Measurements from ENCODE around the gene SLC43A3. TPM values are rescaled to one million over a fixed set of nuclear protein-coding genes. Genes with fewer than 3 reads are reported as not detected.

Gene SLC43A3
- 9.6 TPM for polyA plus RNA-seq (2013, experiment 1 of 2)
- polyA plus RNA-seq (2013, experiment 2 of 2): 9.1 TPM

- Histone ChIP-seq H3K9me3 (replicated peaks in 1 of 2; ENCODE audit: control insufficient read depth in 2 of 2, insufficient read depth in 1 of 2, low read depth in 1 of 2, low read length in 2 of 2) (no peaks in the 10 kb centered on the region), H3K23ac (ENCODE audit: low read depth, low read length, poor library complexity) (no peak within 1 kb of the TSS), H2AFZ (ENCODE audit: low read length) (peak within 1 kb of the TSS; percentile 98), H3K14ac (ENCODE audit: low read length) (peak within 1 kb of the TSS; percentile 17), H2BK5ac (ENCODE audit: low read length) (no peak within 1 kb of the TSS), H3K18ac (ENCODE audit: low read length) (peak within 1 kb of the TSS; percentile 93), H2AK5ac (ENCODE audit: low read depth, low read length) (peak within 1 kb of the TSS; percentile 64), H3K27me3 (ENCODE audit: control insufficient read depth in 3 of 3, insufficient read depth in 3 of 3, low read depth in 1 of 3, low read length in 3 of 3) (peaks cover 0 to 4% (median 0%) of the 10 kb centered on the region in 3 experiments), H3K4me2 (ENCODE audit: insufficient read depth, low read length, poor library complexity, severe bottlenecking) (peak within 1 kb of the TSS; percentile 85), H2BK12ac (ENCODE audit: low read length) (no peak within 1 kb of the TSS), H2BK120ac (ENCODE audit: low read depth, low read length) (no peak within 1 kb of the TSS), H4K91ac (ENCODE audit: low read depth, low read length, poor library complexity) (no peak within 1 kb of the TSS), H4K8ac (ENCODE audit: low read depth, low read length) (peak within 1 kb of the TSS; percentile 88), H3K79me1 (ENCODE audit: low read depth, low read length) (no peaks in the 10 kb centered on the region), H3K4me1 (ENCODE audit: control insufficient read depth in 2 of 2, insufficient read depth in 1 of 2, low read depth in 1 of 2, low read length in 2 of 2) (peaks cover 9 to 11% of the 10 kb centered on the region in 2 donors), H3K4me3 (ENCODE audit: low read length in 2 of 2) (peak within 1 kb of the TSS; percentile 55 to 78), H3K9ac (ENCODE audit: low read depth, low read length, poor library complexity) (peak within 1 kb of the TSS; percentile 47), H2BK15ac (ENCODE audit: low read length) (no peak within 1 kb of the TSS), H3K4ac (ENCODE audit: low read length) (no peak within 1 kb of the TSS), H3K27ac (replicated peaks; ENCODE audit: low read length) (no peak within 1 kb of the TSS), H3K36me3 (replicated peaks in 1 of 2; ENCODE audit: control insufficient read depth in 2 of 2, insufficient read depth in 2 of 2, low read length in 2 of 2) (peaks cover 2 to 27% of the 10 kb centered on the region in 2 donors)
- DNase-seq (ENCODE audit: low spot score): peak; percentile 17
- no CpG with 5 or more reads among the region's 39 CpGs for WGBS, 2 donors (ENCODE audit: extremely low coverage in 2 of 2, insufficient read length in 2 of 2, insufficient replicate concordance in 1 of 2)
These were observed at the start of gene SLC43A3 for GRCh38 chr11:57426929-57427726. TSS of gene SLC43A3 (minus strand) at chr11:57427121. CDS start at chr11:57426172, 949 bp downstream.

DNA sequence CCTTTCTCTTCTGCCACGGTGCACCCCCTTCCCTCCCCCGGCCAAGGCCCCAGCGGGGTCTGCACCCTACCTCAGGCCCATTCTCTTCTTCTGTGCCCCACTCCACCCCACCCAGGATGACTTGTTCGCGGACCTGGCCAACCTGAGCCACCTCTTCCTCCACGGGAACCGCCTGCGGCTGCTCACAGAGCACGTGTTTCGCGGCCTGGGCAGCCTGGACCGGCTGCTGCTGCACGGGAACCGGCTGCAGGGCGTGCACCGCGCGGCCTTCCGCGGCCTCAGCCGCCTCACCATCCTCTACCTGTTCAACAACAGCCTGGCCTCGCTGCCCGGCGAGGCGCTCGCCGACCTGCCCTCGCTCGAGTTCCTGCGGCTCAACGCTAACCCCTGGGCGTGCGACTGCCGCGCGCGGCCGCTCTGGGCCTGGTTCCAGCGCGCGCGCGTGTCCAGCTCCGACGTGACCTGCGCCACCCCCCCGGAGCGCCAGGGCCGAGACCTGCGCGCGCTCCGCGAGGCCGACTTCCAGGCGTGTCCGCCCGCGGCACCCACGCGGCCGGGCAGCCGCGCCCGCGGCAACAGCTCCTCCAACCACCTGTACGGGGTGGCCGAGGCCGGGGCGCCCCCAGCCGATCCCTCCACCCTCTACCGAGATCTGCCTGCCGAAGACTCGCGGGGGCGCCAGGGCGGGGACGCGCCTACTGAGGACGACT lies 49.3 kb upstream of the SLC43A3 start:
- no CpG with 5 or more reads among the region's 80 CpGs for WGBS, 2 donors (ENCODE audit: extremely low coverage in 2 of 2, insufficient read length in 2 of 2, insufficient replicate concordance in 1 of 2)
- H3K4me1 ChIP-seq (ENCODE audit: control insufficient read depth in 2 of 2, insufficient read depth in 1 of 2, low read depth in 1 of 2, low read length in 2 of 2): peaks cover 8 to 27% of the 10 kb centered on the region in 2 donors
- peak overlapping the region; percentile 90 for H3K9ac ChIP-seq (ENCODE audit: low read depth, low read length, poor library complexity)
- no peak for DNase-seq (ENCODE audit: low spot score)
- peak overlapping the region; percentile 48 for H2BK12ac ChIP-seq (ENCODE audit: low read length)
- peak overlapping the region; percentile 7 for H4K91ac ChIP-seq (ENCODE audit: low read depth, low read length, poor library complexity)
- no peaks in the 10 kb centered on the region for H3K79me1 ChIP-seq (ENCODE audit: low read depth, low read length)
- H2BK120ac ChIP-seq (ENCODE audit: low read depth, low read length): no peak overlapping the region
- peaks cover 0 to 58% (median 9%) of the 10 kb centered on the region in 3 experiments for H3K27me3 ChIP-seq (ENCODE audit: control insufficient read depth in 3 of 3, insufficient read depth in 3 of 3, low read depth in 1 of 3, low read length in 3 of 3)
- H3K36me3 ChIP-seq (replicated peaks in 1 of 2; ENCODE audit: control insufficient read depth in 2 of 2, insufficient read depth in 2 of 2, low read length in 2 of 2): peaks cover 0 to 11% of the 10 kb centered on the region in 2 donors
- peak overlapping the region in 1 of 2 donors; percentile 60 for H3K4me3 ChIP-seq (ENCODE audit: low read length in 2 of 2)
- peak overlapping the region; percentile 87 for H3K18ac ChIP-seq (ENCODE audit: low read length)
- peak overlapping the region; percentile 59 for H3K23ac ChIP-seq (ENCODE audit: low read depth, low read length, poor library complexity)
- H3K4ac ChIP-seq (ENCODE audit: low read length): no peak overlapping the region
- H2AK5ac ChIP-seq (ENCODE audit: low read depth, low read length): no peak overlapping the region
- H2BK5ac ChIP-seq (ENCODE audit: low read length): peak overlapping the region; percentile 12
- peak overlapping the region; percentile 81 for H3K4me2 ChIP-seq (ENCODE audit: insufficient read depth, low read length, poor library complexity, severe bottlenecking)
- no peak overlapping the region for H4K8ac ChIP-seq (ENCODE audit: low read depth, low read length)
- no peak overlapping the region for H2AFZ ChIP-seq (ENCODE audit: low read length)
- H3K9me3 ChIP-seq (replicated peaks in 1 of 2; ENCODE audit: control insufficient read depth in 2 of 2, insufficient read depth in 1 of 2, low read depth in 1 of 2, low read length in 2 of 2): no peaks in the 10 kb centered on the region
- H3K14ac ChIP-seq (ENCODE audit: low read length): peak overlapping the region; percentile 58
- no peak overlapping the region for H3K27ac ChIP-seq (replicated peaks; ENCODE audit: low read length)
- no peak overlapping the region for H2BK15ac ChIP-seq (ENCODE audit: low read length)

DNA sequence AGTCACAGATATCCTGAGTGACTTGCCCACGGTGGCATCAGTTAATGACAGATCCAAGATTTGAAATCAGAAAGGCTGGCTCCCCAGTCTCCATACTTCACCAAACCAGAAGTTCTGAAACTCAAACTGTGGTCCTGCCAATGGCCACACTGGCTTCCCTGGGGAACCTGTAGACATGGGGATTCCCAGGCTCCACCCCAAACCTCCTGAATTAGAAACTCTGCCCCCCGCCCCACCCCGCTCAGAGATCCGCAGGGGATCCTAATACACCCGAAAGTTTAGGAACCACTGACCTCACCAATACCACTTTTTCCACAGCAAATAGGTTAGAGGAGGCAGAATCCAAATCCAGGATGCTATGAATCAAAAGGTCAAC lies 48.7 kb upstream of the SLC43A3 start:
- Histone ChIP-seq H2BK12ac (ENCODE audit: low read length) (no peak overlapping the region), H3K36me3 (replicated peaks in 1 of 2; ENCODE audit: control insufficient read depth in 2 of 2, insufficient read depth in 2 of 2, low read length in 2 of 2) (peaks cover 0 to 14% of the 10 kb centered on the region in 2 donors)

GRCh38 chr11:57475191-57475590 lies 48.3 kb upstream of the SLC43A3 start:
- no peak overlapping the region for H3K14ac ChIP-seq (ENCODE audit: low read length)
- no peak overlapping the region for H2BK120ac ChIP-seq (ENCODE audit: low read depth, low read length)
- no peak overlapping the region for H3K27ac ChIP-seq (replicated peaks; ENCODE audit: low read length)
- no peak overlapping the region for H3K4me3 ChIP-seq (ENCODE audit: low read length in 2 of 2)
- H4K8ac ChIP-seq (ENCODE audit: low read depth, low read length): no peak overlapping the region
- no peak overlapping the region for H2BK15ac ChIP-seq (ENCODE audit: low read length)
- H2AK5ac ChIP-seq (ENCODE audit: low read depth, low read length): no peak overlapping the region
- peaks cover 0 to 19% of the 10 kb centered on the region in 2 donors for H3K36me3 ChIP-seq (replicated peaks in 1 of 2; ENCODE audit: control insufficient read depth in 2 of 2, insufficient read depth in 2 of 2, low read length in 2 of 2)
- no peak overlapping the region for H3K4ac ChIP-seq (ENCODE audit: low read length)
- H4K91ac ChIP-seq (ENCODE audit: low read depth, low read length, poor library complexity): no peak overlapping the region
- H3K79me1 ChIP-seq (ENCODE audit: low read depth, low read length): no peaks in the 10 kb centered on the region
- H3K18ac ChIP-seq (ENCODE audit: low read length): no peak overlapping the region
- no peak overlapping the region for H2BK5ac ChIP-seq (ENCODE audit: low read length)
- H3K4me2 ChIP-seq (ENCODE audit: insufficient read depth, low read length, poor library complexity, severe bottlenecking): no peak overlapping the region
- no CpG with 5 or more reads among the region's 1 CpG for WGBS, 2 donors (ENCODE audit: extremely low coverage in 2 of 2, insufficient read length in 2 of 2, insufficient replicate concordance in 1 of 2)
- no peak overlapping the region for H3K23ac ChIP-seq (ENCODE audit: low read depth, low read length, poor library complexity)
- H3K27me3 ChIP-seq (ENCODE audit: control insufficient read depth in 3 of 3, insufficient read depth in 3 of 3, low read depth in 1 of 3, low read length in 3 of 3): peaks cover 0 to 48% (median 9%) of the 10 kb centered on the region in 3 experiments
- H3K9me3 ChIP-seq (replicated peaks in 1 of 2; ENCODE audit: control insufficient read depth in 2 of 2, insufficient read depth in 1 of 2, low read depth in 1 of 2, low read length in 2 of 2): no peaks in the 10 kb centered on the region
- peaks cover 8 to 27% of the 10 kb centered on the region in 2 donors for H3K4me1 ChIP-seq (ENCODE audit: control insufficient read depth in 2 of 2, insufficient read depth in 1 of 2, low read depth in 1 of 2, low read length in 2 of 2)
- no peak for DNase-seq (ENCODE audit: low spot score)
- no peak overlapping the region for H3K9ac ChIP-seq (ENCODE audit: low read depth, low read length, poor library complexity)
- no peak overlapping the region for H2BK12ac ChIP-seq (ENCODE audit: low read length)
- no peak overlapping the region for H2AFZ ChIP-seq (ENCODE audit: low read length)

More for the DNA sequence above, 48.7 kb upstream of the SLC43A3 start:
- Histone ChIP-seq H2BK5ac (ENCODE audit: low read length) (no peak overlapping the region), H3K4me2 (ENCODE audit: insufficient read depth, low read length, poor library complexity, severe bottlenecking) (no peak overlapping the region), H3K9ac (ENCODE audit: low read depth, low read length, poor library complexity) (no peak overlapping the region), H3K23ac (ENCODE audit: low read depth, low read length, poor library complexity) (no peak overlapping the region), H4K8ac (ENCODE audit: low read depth, low read length) (no peak overlapping the region), H2AFZ (ENCODE audit: low read length) (no peak overlapping the region), H3K27me3 (ENCODE audit: control insufficient read depth in 3 of 3, insufficient read depth in 3 of 3, low read depth in 1 of 3, low read length in 3 of 3) (peaks cover 0 to 53% (median 9%) of the 10 kb centered on the region in 3 experiments), H2AK5ac (ENCODE audit: low read depth, low read length) (no peak overlapping the region), H3K79me1 (ENCODE audit: low read depth, low read length) (no peaks in the 10 kb centered on the region), H2BK120ac (ENCODE audit: low read depth, low read length) (no peak overlapping the region), H3K18ac (ENCODE audit: low read length) (peak overlapping the region; percentile 87), H3K4me3 (ENCODE audit: low read length in 2 of 2) (peak overlapping the region in 1 of 2 donors; percentile 60), H3K14ac (ENCODE audit: low read length) (no peak overlapping the region), H3K4ac (ENCODE audit: low read length) (no peak overlapping the region), H3K4me1 (ENCODE audit: control insufficient read depth in 2 of 2, insufficient read depth in 1 of 2, low read depth in 1 of 2, low read length in 2 of 2) (peaks cover 8 to 27% of the 10 kb centered on the region in 2 donors), H3K27ac (replicated peaks; ENCODE audit: low read length) (no peak overlapping the region), H2BK15ac (ENCODE audit: low read length) (no peak overlapping the region), H4K91ac (ENCODE audit: low read depth, low read length, poor library complexity) (no peak overlapping the region), H3K9me3 (replicated peaks in 1 of 2; ENCODE audit: control insufficient read depth in 2 of 2, insufficient read depth in 1 of 2, low read depth in 1 of 2, low read length in 2 of 2) (no peaks in the 10 kb centered on the region)
- DNase-seq (ENCODE audit: low spot score): no peak
- WGBS, 2 donors (ENCODE audit: extremely low coverage in 2 of 2, insufficient read length in 2 of 2, insufficient replicate concordance in 1 of 2): no CpG with 5 or more reads among the region's 5 CpGs
